H1 (cell line): ENCODE data around the gene ZC3H8. TPM values are rescaled to one million over a fixed set of nuclear protein-coding genes. Genes with fewer than 3 reads are reported as not detected.

Experiments used
- CHD7 ChIP-seq: fragments of 300-600 bp; sonication (generic); IDR thresholded peaks from 2 replicates; pipeline ENCODE4 v1.7.1; 2012; ENCODE audit warnings: low read length, moderate library complexity, mild to moderate bottlenecking, inconsistent platforms; ENCODE audit not compliant: insufficient replicate concordance
- CREB1 ChIP-seq: IDR thresholded peaks from 2 replicates; pipeline ENCODE4 v1.6.1; 2012; ENCODE audit warnings: inconsistent platforms
- polyA plus RNA-seq, 7 experiments: library from polyadenylated mRNA; depleted of rRNA in 3 of 7; stranded (reverse) in 5 of 7; unstranded in 2 of 7; fragments of >200 nt in 5 of 7; fragments of 200-250 nt in 2 of 7; gene quantifications; 1 replicate in 5 of 7; 2 replicates in 1 of 7; 4 replicates in 1 of 7; pipeline versions ENCODE4 v1.2.1 to v1.2.3, GENCODE V29; 2011 to 2013; ENCODE audit warnings: missing spikeins in 2 of 7, mixed read lengths in 2 of 7
- total RNA-seq: library from RNA; stranded (reverse); fragmentation: NEBNext Ultra II Directional; extraction: Animal tissue kit (Norgen Biotek cat#: 25700); gene quantifications from 2 replicates; pipeline ENCODE4 v1.2.1, GENCODE V29; 2021

The ZC3H8 gene
- total and polyA plus RNA-seq, 2 of the 8 experiments (the other 6 are each of a cell fraction or from before 2014, with no cell fraction given), result 1.9 to 7.1 TPM

GRCh38 chr2:112275311-112275886 lies 20.6 kb upstream of the ZC3H8 start, which contains the start of gene ZC3H6 (continued):
- TF ChIP-seq CHD7 (no peak), CREB1 (peak; percentile 76)
